NOMO-1 treated with DMSO at 0.1 percent for 48 hours (cell line): ENCODE data around the gene AFAP1.

ENCODE experiments used
- DNase-seq: peaks from one replicate; lab custom pipeline; 2025; ENCODE audit not compliant: unreplicated experiment; lab: John Stamatoyannopoulos, UW

The AFAP1 gene

DNA sequence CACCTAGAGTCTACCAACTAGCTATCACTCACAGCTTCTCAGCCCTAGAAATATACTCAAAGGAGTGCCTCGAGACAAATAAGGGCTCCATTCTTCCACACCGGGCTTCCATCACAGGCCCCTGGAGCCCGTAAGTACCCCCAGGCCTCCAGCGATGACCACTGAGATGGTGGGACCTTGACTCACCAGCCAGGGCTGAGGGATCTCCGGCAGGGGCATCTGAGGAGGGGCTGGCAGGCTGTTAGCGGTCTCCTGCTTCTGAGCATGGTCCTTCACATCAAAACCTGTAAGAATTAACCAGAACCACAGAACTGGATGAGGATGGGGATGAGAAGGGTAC, 71.3 kb downstream of the AFAP1 start:
- DNase-seq = no peak

DNA sequence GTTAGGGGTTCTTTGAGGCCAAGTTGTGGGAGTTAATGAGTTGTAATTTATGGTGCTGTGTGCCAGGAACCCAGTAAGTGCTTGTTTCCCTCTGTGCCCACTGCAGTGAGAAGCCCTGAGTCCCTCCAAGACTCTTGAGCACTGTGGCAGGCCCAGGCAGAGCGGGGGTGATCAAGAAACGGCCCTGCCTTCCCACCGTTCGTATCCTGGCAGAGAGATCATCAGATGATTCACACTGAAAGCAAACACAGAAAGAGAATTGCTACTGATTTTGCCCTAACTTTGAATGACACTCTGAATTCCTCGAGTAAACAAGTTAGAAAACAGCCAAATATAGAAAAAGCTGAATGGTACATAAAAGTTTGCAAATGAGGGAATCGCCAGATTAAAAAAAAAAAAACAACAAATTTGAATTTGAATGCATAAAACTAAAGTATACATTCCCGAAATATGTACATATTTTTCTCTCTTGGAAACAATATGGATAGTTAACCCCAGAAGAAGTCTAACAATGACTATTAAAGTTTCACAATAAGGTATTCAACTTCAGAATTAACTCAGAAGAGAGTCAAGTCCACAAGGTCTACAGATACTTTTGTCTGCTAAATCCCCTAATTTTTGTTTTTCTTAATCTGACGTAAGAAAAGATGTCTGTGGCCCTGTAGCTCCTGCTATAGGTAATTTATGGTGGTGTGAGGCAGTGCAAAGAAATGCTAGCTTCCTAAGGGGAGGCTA, 71.8 kb downstream of the AFAP1 start:
- DNase-seq = no peak

DNA sequence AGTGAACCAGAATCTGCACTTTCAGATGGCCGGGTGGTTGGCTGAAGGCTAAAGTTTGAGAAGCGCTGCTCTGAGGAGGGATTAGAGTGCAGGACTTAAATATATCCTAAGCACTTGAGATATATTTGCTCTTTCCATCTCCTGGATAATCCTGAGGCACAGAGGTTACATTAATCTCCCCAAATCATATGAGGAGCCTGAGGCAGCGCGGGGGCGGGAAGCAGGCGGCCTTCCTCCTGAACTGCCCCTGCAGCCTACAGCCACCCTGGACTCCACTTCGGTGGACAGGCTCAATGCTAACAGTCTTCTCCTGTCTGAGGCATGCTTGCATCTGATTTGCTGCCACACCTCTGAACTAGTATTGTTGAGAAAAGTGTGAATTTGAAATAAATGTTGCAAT, 72.5 kb downstream of the AFAP1 start:
- no peak for DNase-seq

DNA sequence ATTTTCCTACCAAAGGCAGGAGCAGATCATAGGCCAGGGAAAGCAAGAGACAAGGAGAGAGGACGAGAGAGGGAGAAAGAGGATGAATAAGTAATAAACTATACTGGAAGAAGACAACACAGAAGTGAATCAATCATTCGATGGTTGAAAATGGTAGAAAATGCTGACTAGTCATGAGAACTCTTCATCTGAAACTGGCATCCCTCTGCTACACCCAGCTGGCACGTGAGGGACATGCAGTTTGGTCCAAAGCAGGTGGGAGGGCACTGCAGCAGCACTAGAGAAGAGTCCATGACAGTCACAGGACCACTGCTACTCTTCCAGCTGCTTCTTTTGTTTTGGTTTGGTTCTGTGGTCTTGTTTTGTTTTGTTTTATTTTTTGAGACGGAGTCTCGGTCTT, 74.1 kb downstream of the AFAP1 start:
- DNase-seq = no peak

DNA sequence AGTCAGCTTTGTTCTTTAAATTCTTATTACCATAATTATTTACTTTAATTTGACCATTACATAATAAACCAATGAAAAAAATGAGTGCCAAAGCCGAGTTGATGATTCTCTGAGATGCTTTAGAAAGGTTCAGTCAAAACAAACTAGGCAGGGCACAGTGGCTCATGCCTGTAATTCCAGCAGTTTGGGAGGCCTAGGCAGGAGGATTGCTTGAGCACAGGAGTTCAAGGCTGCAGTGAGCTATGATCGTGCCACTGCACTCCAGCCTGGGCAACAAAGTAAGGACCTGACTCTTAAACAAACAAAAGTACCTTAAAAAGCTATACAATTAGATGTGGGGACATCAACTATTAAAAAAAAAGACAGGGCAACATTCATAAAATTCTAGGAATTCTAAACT, 75.0 kb downstream of the AFAP1 start:
- DNase-seq = no peak

DNA sequence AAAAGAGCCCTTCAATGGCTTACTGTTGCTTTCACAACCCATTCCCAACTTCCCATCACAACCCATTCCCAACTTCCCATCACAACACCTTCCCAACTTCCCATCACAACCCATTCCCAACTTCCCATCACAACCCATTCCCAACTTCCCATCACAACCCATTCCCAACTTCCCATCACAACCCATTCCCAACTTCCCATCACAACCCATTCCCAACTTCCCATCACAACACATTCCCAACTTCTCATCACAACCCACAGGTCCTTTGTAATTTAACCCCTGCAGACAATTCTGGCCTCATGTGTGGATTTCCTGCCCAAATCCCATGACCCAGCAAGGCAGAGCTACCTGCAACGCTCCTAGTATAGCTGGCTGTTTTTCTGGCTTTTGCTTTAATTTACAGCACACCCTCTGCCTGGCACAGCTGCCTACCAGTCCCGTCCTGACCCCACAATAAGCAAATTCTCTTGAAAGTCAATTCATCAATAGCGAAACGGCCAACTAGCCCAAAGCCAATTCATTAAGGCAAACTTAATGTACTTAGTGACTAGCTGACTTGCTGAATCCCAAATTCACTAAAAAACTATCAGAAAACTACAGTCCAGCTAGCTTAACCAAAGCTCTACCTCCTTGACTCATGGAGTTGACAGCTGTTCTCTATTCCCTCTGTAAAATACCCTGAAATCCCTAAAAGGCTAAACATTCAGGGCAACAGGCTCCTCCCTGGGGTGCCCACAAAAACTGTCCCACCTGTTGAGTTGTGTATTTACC, 75.6 kb downstream of the AFAP1 start:
- no peak for DNase-seq

DNA sequence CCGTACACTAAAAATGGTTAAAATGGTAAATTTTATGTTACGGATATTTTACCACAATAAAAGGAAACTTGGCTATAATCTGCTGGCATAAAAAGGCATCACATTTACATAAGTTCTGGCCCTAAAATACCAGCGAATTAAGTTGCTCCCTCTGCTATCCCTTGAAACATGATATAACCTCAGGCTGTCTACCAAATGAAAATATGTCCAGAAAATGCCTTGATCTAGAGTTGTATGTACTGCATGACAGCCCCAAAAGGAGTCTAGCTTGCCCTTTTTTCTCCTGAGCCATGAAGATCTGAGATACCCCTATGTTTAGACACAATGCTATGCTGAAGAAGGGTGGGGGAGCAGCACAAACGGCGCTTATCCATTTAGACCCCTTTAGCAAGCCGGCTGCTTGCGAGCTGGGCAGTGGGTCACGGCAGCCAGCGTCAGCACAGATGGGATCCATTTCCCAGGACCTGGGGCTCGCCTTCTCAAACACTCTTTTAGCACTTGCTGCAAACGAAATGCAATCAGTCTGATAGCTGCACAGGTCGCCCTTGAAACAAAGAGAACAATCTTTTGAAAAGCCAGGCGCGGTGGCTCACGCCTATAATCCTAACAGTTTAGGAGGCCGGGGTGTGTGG, 77.0 kb downstream of the AFAP1 start:
- DNase-seq = no peak

DNA sequence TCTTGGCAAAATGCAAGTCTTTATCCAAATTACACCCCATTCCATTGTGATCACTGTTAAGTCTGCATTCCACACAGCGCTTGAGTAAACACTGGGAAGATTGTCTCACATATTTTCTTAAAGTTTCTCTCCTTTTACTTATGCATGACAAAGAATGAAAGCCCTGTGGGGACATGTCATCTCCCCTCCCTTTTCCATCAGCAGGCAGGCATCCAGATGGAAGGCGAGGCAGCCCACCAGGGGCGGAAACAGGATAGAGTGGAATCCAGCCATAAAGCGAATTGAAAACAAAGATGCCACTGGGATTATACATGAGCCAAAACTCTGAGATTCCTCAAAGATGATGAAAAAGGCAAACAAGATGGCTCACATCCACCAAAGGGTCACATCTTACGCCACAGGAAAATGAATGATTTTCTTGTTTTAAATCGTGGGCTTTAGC, 78.2 kb downstream of the AFAP1 start:
- no peak for DNase-seq

DNA sequence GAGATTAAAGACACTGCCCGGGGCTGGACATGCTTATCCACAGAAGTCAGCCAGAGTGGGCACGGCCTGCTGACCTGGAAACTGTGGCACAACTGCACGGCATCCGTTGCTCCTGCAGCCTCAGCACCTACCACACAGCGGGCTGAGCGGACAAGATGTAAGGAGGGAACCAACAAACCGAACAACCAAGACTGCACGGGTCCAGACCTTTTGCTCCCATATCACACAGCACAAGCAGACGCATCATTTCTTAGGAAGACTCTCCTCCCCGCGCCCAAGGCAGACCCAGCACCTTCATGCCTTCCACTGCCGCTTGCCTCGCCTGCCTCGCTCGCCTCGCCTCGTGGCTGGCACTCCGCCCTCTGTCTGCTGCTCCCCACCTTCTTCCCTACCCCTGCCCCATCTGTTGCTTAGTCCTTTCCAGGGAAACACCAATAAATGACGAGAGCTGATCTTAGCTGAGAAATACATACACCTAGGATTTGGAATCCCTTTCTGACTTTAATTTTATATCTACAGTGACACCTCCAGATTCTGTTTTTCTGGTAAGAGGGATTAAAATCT, 79.0 kb downstream of the AFAP1 start:
- no peak for DNase-seq

DNA sequence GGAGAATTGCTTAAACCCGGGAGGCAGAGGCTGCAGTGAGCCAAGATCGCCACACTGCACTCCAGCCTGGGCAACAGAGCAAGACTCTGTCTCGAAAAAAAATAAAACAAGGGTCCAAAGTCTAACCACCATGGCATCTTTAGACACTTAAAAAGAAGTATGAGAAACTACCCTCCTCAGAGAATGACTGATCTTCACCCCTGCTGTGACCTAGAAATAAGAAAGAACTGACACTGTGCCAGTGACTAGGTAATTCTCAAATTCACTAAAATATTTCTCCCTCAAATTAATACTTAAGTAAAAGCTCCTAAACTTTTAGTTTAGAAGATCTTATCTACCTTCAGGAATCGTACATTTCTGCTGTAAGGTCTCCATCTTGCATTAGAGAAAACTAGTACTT, 80.3 kb downstream of the AFAP1 start:
- DNase-seq = no peak

DNA sequence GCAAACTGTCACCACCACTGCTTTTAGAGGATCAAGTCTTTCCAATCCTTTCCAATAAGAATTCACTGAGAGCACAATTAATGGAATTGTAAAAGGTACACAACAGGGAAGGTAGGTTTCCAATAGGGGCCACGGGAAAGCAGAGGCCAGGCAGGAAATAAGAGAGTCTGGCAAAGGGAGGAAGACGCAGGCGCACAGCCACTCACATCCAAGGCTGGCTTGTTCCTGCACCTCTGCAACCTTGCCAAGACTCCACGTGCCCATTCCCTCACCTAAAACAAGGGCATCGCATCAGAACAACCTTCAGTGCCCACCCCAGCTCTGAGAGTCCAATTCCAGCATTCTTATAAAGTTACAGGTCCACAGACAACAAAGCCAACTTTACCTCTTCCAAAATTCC, 81.2 kb downstream of the AFAP1 start:
- DNase-seq = no peak

DNA sequence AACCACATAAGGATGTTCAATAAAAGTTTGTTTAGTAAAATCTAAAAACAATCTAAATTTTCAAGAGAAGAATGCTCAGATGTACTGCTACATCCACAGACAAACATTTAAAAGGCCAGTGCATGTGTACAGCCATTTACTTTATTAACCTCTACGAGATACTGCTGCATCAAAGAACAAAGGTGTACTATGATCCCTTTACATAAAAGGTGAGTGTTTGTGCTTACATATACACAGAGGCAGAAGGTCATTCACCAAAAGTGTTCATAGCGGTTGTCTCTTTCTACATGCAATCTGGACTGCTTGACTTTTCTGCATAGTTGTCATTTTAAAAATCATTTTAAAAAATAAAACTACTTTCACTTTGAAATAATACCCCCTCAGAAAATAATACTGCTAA, 81.7 kb downstream of the AFAP1 start:
- no peak for DNase-seq

DNA sequence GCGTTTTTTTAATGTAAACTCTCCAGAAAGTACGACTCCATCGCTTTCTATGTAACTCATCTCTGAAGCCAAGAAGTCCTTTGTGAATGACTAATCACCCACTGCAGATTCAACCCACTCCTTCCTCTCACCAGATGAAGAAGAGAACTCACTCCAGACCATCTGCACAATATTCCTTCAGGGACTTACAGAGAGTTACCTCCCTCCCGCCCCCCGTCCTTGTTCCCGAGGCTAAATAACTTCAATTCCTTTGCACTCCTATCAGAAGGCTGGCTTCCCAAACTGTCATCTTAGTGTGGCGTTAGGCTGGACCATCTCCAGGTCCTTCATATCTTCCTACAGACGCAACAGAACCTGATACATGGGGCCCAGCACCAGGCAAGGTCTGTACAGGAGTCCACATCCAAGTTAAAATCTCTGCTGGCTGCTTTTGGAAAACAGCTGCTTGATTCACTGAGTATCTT, 82.4 kb downstream of the AFAP1 start:
- DNase-seq = no peak

DNA sequence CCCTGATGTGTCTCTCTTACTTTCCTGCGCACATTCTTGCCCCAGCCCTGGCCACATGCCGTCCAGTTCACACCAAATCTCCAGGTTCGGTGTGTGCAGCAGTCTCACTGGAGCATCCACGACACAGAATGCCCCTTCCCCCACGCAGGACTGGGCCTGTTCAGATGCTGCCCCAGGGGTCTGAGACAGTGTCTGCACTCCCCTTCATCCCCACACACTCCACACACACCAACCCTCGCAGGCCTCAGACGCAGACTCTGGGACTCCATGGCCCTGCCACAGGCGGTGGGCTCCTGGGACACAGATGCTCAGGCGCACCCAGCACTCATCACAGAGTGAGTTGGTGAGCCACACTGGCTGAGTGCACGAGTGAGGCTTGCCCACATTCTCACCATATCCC, 83.9 kb downstream of the AFAP1 start:
- no peak for DNase-seq

DNA sequence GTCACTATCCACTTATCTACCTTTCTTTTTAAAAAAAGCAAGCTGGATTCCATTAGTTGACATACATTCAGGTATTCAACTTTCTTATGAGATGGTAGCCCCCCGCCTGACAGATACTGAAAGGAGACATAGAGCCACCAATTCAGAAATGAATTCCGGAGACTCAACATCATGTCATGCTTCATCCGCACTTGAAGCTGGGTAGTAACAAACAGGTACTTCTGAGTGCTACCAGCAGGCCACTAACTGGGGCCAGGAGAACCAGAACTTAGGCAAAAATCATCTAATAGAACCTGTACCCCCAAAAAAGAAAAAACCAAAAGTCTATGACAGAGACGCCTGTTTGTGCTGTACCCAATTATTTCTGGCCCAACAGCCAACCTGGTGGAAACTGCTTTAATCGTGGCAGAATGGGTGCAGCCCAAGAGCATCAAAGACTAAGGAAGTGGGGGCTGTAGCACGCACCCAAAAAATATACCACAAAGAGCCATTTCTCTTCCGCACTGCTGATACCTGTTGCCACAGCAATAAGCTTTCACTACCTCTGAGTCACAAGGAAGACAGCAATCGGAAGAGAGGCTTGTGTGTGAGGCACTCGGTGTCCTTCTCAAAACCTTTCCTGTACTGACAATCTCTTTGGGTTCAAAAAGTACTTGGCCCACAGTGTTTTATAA, 84.8 kb downstream of the AFAP1 start:
- no peak for DNase-seq

DNA sequence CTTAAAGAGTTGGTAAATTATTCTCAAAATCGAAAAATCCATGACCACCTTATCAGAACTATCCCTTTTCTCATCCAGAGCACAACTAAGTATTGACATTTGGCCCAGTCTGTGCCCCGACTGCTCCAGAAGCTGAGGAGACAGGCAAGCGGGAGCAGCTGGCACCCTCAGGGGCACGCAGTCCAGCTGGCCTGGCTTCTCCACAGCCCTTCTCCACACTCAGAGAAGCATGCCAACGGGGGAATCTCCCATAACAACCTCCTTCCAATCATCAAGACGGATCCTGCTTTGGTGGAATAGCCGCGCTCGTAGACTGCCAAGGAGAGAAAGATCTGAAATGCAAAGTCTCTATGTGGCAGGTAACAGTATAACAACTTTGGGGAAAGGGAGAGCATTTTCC, 85.4 kb downstream of the AFAP1 start:
- DNase-seq = no peak

DNA sequence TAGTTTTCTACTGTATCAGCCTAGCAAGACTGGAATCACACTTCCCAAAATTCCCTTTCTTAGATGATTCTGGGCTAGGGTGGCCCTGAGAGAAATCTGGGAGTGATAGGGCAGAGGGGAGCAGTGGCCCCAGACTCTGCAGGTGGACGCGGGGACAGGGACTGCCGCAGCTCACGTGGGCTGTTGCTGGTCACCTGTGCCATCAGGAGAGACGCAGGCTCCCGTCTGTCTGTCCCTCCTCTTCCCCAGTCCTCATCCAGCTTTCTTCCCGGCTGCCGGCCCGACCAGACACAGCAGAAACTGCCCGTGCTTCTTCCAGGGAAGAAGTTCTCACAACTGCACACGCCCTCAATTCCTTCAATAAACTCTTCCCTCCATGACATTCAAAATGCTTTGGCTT, 86.4 kb downstream of the AFAP1 start:
- DNase-seq = no peak

DNA sequence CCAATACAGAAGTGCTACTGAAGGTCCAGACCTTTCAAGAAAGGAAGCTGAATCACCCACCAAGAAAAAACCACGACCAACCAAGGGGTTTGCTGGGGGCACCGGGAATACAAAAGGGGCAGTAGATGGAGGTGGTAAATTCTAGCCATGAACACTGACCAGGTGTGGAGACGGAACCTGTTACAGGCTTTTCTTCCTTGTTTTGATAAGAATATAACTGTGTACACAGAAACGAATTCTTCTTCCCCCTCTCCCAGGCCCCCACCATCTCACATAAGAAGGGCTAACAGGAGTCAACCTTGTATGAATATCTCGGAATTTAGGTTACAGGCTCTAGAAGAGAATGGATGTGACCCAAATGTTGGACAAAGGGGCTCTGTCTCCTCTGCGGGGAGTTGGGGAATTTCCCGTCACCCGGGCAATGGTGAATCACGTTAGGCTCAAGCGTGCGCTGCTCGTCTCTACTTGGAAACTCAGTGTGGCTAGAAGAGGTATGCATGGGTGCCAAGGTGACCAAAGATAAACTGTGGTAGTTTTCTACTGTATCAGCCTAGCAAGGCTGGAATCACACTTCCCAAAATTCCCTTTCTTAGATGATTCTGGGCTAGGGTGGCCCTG, 87.0 kb downstream of the AFAP1 start:
- no peak for DNase-seq

DNA sequence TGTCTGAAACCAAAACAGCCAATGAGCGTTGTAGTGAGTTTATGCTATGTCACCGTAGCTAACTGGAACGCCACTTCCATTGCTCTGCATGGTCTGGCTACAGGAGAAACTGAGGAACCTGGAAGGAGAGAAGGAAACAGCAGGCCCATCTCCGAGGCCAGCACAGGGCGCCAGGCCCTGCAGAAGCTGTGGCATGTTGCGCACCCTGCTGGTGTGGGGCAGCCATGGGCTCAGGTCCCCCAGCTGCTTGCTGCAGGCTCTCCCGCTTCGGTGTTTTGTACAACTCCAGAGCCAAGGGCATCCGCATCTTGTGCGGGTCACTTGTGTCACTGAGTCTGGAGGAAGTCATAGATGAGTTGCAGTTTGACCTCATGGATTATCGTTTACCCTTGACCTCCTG, 89.2 kb downstream of the AFAP1 start:
- no peak for DNase-seq

DNA sequence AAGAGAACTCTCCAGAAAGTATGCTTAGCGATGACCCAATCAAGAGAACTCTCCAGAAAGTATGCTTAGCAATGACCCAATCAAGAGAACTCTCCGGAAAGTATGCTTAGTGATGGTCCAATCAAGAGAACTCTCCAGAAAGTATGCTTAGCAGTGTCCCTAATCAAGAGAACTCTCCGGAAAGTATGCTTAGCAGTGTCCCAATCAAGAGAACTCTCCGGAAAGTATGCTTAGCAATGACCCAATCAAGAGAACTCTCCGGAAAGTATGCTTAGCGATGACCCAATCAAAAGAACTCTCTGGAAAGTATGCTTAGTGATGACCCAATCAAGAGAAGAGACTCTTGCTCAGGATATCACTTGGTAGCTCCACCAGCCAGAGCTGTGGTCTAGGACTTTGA, 92.5 kb downstream of the AFAP1 start:
- no peak for DNase-seq
